ENCODE measurements around the gene MAP3K20.
A peak's percentile ranks its signal among the peaks of the same experiment; 100 is the strongest.

Gene MAP3K20

GRCh38 chr2:173048897-173049661, 26.6 kb upstream of the MAP3K20 start:
- Histone ChIP-seq H3K27me3 (ENCODE audit: insufficient read depth, low read depth, severe bottlenecking) (no peaks in the 10 kb centered on the region), H3K4me3 (ENCODE audit: low read depth, low read length) (no peak overlapping the region), H3K36me3 (no peaks in the 10 kb centered on the region), H3K27ac (no peak overlapping the region; the same call in 1 of the 2 replicates), H3K9me3 (ENCODE audit: severe bottlenecking) (no peaks in the 10 kb centered on the region)
- peak; percentile 56 for DNase-seq
- no peak for TF ChIP-seq CTCF (IDR thresholded peaks at IDR 0.05; ENCODE audit: low read depth, low read length)

GRCh38 chr2:173049831-173050230, 25.8 kb upstream of the MAP3K20 start:
- TF ChIP-seq CTCF (IDR thresholded peaks at IDR 0.05; ENCODE audit: low read depth, low read length) = no peak
- Histone ChIP-seq H3K27me3 (ENCODE audit: insufficient read depth, low read depth, severe bottlenecking) (no peaks in the 10 kb centered on the region), H3K9me3 (ENCODE audit: severe bottlenecking) (no peaks in the 10 kb centered on the region), H3K36me3 (no peaks in the 10 kb centered on the region), H3K4me3 (ENCODE audit: low read depth, low read length) (no peak overlapping the region), H3K27ac (no peak overlapping the region)
- DNase-seq = no peak

GRCh38 chr2:173050684-173051083, 25.0 kb upstream of the MAP3K20 start:
- no peaks in the 10 kb centered on the region for H3K36me3 ChIP-seq
- no peaks in the 10 kb centered on the region for H3K9me3 ChIP-seq (ENCODE audit: severe bottlenecking)
- H3K4me3 ChIP-seq (ENCODE audit: low read depth, low read length) = no peak overlapping the region
- H3K27me3 ChIP-seq (ENCODE audit: insufficient read depth, low read depth, severe bottlenecking) = no peaks in the 10 kb centered on the region
- no peak for TF ChIP-seq CTCF (IDR thresholded peaks at IDR 0.05; ENCODE audit: low read depth, low read length)
- DNase-seq = no peak
- H3K27ac ChIP-seq = no peak overlapping the region

GRCh38 chr2:173051463-173052215, 24.0 kb upstream of the MAP3K20 start:
- TF ChIP-seq CTCF (IDR thresholded peaks at IDR 0.05; ENCODE audit: low read depth, low read length) = no peak
- no peak overlapping the region for H3K27ac ChIP-seq
- no peak overlapping the region for H3K4me3 ChIP-seq (ENCODE audit: low read depth, low read length)
- no peaks in the 10 kb centered on the region for H3K36me3 ChIP-seq
- DNase-seq = no peak
- H3K9me3 ChIP-seq (ENCODE audit: severe bottlenecking) = no peaks in the 10 kb centered on the region
- no peaks in the 10 kb centered on the region for H3K27me3 ChIP-seq (ENCODE audit: insufficient read depth, low read depth, severe bottlenecking)

GRCh38 chr2:173053043-173053699, 22.5 kb upstream of the MAP3K20 start:
- DNase-seq = no peak
- H3K36me3 ChIP-seq = no peaks in the 10 kb centered on the region
- H3K27me3 ChIP-seq (ENCODE audit: insufficient read depth, low read depth, severe bottlenecking) = no peaks in the 10 kb centered on the region
- H3K4me3 ChIP-seq (ENCODE audit: low read depth, low read length) = no peak overlapping the region
- no peak overlapping the region for H3K27ac ChIP-seq
- TF ChIP-seq CTCF (IDR thresholded peaks at IDR 0.05; ENCODE audit: low read depth, low read length) = no peak
- no peaks in the 10 kb centered on the region for H3K9me3 ChIP-seq (ENCODE audit: severe bottlenecking)

Data from WERI-Rb-1 (cell line).